GM12865 (cell line): ENCODE measurements around the gene AGPAT4.
"Not testable (repeated sequence)": the region's sequence is repeated elsewhere in the genome, so short reads cannot be mapped to it uniquely, and the experiment has no call there.

Experiments
- DNase-seq: peaks from one replicate; pipeline ENCODE4 v3.0.0; 2010; ENCODE audit warnings: low read depth
- H3K4me3 ChIP-seq: 2 replicates; pipeline ENCODE4 v1.5.1; 2011; ENCODE audit warnings: mild to moderate bottlenecking, low read depth, low read length, control low read depth
- CTCF ChIP-seq: IDR thresholded peaks from 2 replicates; pipeline ENCODE4 v1.5.1; 2011; ENCODE audit warnings: low read length, control low read depth, low read depth, inconsistent platforms; ENCODE audit not compliant: insufficient read depth; ENCODE audit errors: missing control alignments

The AGPAT4 gene

GRCh38 chr6:161186173-161186769 lies 87.6 kb downstream of the AGPAT4 start:
- TF ChIP-seq CTCF, result no peak
- DNase-seq, result no peak
- no peak overlapping the region for H3K4me3 ChIP-seq

- TF ChIP-seq CTCF, result no peak
- H3K4me3 ChIP-seq, result no peak overlapping the region
- DNase-seq, result no peak
Observed at GRCh38 chr6:161181121-161181520, 92.7 kb downstream of the AGPAT4 start.

GRCh38 chr6:161178155-161178554 lies 95.7 kb downstream of the AGPAT4 start:
- not testable (repeated sequence) for DNase-seq

GRCh38 chr6:161176428-161176827 lies 97.4 kb downstream of the AGPAT4 start:
- H3K4me3 ChIP-seq, DNase-seq: not testable (repeated sequence)

More at GRCh38 chr6:161178155-161178554, 95.7 kb downstream of the AGPAT4 start:
- not testable (repeated sequence) for H3K4me3 ChIP-seq

GRCh38 chr6:161172769-161173168 lies 101.1 kb downstream of the AGPAT4 start:
- DNase-seq, H3K4me3 ChIP-seq: not testable (repeated sequence)

GRCh38 chr6:161171207-161171606 lies 102.7 kb downstream of the AGPAT4 start:
- TF ChIP-seq CTCF, result no peak
- H3K4me3 ChIP-seq, result no peak overlapping the region
- no peak for DNase-seq

GRCh38 chr6:161169696-161170095 lies 104.2 kb downstream of the AGPAT4 start:
- no peak for TF ChIP-seq CTCF
- H3K4me3 ChIP-seq, result no peak overlapping the region
- DNase-seq, result no peak

GRCh38 chr6:161169035-161169434 lies 104.8 kb downstream of the AGPAT4 start:
- no peak overlapping the region for H3K4me3 ChIP-seq
- no peak for TF ChIP-seq CTCF
- DNase-seq, result no peak

- TF ChIP-seq CTCF, result no peak
- H3K4me3 ChIP-seq, result no peak overlapping the region
- no peak for DNase-seq
Observed at GRCh38 chr6:161168281-161168891, 105.5 kb downstream of the AGPAT4 start.
